HG02970 (cell line): ENCODE measurements around the gene CCNT2.
"Not testable (repeated sequence)": the region's sequence is repeated elsewhere in the genome, so short reads cannot be mapped to it uniquely, and the experiment has no call there.

ENCODE experiments used
- ATAC-seq: cut with Tn5 transposase; IDR thresholded peaks from one replicate; pipeline ENCODE4 v1.9.1; 2021; ENCODE audit warnings: mild to moderate bottlenecking, moderate library complexity, moderate number of reproducible peaks; ENCODE audit not compliant: unreplicated experiment, low FRiP score

Gene CCNT2

GRCh38 chr2:134918526-134919340 is at the start of gene CCNT2:
TSS of gene CCNT2 (plus strand) at chr2:134918822. CDS start at chr2:134918855, 33 bp downstream.
- peak; percentile 84 for ATAC-seq

DNA sequence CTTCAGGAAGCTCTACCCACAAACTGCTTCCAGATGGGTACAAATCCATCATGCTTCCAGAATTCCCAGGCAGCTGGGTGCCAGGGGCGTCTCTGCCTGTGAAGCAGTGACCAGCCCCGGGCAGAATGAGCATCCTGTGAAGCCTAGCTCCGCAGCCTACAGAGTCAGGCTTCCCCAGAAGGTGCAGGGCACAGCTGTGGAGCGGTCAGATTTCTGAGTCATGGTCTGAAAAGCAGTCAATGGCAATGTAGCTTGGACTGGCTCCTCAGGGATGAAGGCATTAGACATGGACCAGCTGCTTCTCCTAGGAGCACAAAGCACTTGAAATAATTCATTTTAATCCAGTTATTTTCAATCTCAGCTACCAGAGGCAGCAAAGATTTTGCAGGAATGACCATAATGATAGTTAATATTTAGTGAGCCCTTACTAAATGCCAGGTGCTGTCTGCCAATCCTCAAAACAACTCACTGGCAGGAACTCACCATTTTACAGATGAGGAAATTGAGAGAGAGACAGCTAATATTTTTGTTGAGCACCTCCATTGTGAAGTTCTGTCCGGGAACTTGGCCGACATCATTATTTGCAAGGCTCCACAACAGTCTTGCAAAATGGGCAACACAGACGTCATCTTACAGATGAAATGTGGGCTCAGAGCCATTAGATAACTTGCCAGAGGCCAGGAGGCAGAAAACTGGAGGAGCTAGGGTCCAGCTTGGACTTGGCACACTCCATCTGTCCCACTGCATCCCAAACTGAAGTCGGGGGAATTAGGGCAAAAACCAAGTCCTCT is 48.5 kb upstream of the CCNT2 start:
- ATAC-seq = no peak

- no peak for ATAC-seq
Measured at GRCh38 chr2:134873152-134873551, 45.5 kb upstream of the CCNT2 start.

GRCh38 chr2:134875309-134875708 is 43.3 kb upstream of the CCNT2 start:
- no peak for ATAC-seq

- ATAC-seq = no peak
Measured at GRCh38 chr2:134882773-134883172, 35.8 kb upstream of the CCNT2 start.

- no peak for ATAC-seq
Measured at GRCh38 chr2:134883552-134884293, 34.9 kb upstream of the CCNT2 start.

DNA sequence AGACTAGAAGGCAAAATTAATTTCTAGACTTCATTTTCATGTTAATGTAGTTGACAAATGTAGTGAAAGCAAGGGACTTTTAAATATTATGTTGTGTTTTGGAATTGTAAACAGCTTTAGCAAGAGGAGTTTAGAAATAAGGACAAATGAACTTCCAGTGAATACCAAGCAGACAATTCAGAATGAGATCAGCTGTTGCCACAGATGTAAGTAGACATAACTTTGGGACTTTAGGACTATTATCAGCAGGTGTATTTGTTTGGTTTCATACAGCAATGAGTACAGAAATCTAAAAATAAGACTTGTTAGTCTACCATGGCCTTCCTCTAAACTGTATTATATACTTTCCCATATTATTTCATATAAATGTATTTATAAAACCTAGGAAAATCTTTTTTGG is 34.2 kb upstream of the CCNT2 start:
- no peak for ATAC-seq

DNA sequence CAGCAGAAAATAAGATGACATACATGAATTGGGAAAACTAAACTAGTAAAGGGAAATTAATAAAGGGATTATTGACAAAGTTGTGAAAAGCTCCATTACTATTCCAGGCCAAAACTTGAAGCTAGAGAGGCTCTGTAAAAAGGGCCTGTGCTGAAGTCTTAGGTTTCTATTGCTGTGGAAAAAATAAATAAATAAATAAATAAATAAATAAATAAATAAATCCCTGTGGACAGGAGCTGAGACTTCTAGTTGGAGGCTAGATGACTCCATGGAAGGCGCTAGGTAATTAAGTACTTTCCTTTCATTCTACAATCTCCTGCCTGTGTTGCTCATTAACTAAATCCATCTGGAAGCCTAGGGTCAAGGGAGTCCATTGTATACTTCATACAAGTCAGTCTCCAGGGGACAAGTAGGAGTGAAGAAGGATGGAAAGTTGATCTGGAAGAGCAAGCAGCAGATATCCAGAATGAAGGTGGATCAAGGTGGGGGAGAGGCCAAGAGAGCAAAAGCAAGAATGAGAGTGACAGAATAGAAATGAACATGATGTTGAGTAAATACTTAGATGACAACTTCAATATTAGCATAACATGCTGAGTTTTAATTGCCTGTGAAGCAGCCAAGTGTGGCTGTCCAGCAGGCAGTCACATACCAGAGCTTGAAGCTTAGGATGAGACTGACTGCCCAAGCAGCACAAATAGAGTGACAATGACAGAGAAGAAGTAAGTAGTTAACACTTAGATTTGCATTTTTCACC is 26.2 kb upstream of the CCNT2 start:
- ATAC-seq = no peak

- ATAC-seq = no peak
Measured at GRCh38 chr2:134897932-134898331, 20.7 kb upstream of the CCNT2 start.

- no peak for ATAC-seq
Measured at GRCh38 chr2:134899204-134899603, 19.4 kb upstream of the CCNT2 start.

GRCh38 chr2:134900151-134900550 is 18.5 kb upstream of the CCNT2 start:
- no peak for ATAC-seq

GRCh38 chr2:134903701-134904100 is 14.9 kb upstream of the CCNT2 start:
- not testable (repeated sequence) for ATAC-seq

GRCh38 chr2:134905168-134905567 is 13.5 kb upstream of the CCNT2 start:
- ATAC-seq = no peak

DNA sequence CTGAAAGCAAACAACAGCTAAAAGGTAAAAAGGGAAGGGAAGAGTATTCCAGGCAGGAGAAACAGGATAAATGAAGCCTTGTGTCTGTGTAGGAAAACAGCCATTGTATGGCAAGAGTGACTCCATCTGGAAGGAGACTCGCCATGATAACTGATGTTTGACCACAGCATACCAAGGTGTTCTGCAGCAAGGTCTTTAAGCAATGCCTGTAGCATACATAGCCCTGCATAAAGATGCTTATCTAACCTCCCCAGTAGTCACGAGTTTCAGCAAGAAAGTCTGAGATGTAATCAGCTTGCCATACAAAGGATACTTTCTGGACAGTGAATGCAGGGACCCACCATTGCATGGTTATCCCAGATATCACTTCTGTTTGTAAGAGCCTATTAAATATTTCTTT is 11.9 kb upstream of the CCNT2 start:
- ATAC-seq = no peak

DNA sequence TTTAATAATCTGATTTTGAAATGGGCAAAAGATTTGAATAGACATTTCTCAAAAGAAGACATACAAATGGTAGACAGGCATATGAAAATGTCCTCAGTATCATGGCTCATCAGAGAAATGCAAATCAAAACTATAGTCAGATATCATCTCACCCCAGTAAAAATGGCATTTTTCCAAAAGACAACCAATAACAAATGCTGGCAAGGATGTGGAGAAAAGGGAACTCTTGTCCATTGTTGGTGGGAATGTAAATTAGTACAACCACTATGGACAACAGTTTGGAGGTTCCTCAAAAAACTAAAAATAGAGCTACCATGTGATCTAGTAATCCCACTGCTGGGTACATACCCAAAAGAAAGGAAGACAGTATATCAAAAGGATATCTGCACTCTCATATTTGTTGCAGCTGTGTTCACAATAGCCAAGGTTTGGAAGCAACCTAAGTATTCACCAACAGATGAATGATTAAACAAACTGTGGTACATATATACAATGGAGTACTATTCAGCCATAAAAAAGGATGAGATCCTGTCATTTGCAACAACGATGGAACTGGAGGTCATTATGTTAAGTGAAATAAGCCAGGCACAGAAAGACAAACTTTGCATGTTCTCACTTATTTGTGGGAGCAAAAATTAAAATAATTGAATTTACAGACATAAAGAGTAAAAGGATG is 11.0 kb upstream of the CCNT2 start:
- not testable (repeated sequence) for ATAC-seq

GRCh38 chr2:134910763-134911399 is 7.7 kb upstream of the CCNT2 start:
- ATAC-seq = no peak

- no peak for ATAC-seq
Measured at GRCh38 chr2:134911400-134911785, 7.2 kb upstream of the CCNT2 start.

DNA sequence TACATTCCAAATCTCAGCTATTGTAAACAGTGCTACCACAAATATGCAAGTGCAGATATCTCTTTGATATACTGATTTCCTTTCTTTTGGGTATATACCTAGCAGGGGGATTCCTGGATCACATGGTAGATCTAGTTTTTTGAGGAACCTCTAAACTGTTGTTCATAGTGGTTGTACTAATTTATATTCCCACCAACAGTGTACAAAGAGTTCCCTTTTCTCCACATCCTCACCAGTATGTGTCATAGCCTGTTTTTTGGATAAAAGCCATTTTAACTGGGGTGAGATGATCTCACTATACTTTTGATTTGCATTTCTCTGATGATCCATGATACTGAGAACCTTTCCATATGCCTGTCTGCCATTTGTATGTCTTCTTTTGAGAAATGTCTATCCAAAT is 6.3 kb upstream of the CCNT2 start:
- no peak for ATAC-seq

DNA sequence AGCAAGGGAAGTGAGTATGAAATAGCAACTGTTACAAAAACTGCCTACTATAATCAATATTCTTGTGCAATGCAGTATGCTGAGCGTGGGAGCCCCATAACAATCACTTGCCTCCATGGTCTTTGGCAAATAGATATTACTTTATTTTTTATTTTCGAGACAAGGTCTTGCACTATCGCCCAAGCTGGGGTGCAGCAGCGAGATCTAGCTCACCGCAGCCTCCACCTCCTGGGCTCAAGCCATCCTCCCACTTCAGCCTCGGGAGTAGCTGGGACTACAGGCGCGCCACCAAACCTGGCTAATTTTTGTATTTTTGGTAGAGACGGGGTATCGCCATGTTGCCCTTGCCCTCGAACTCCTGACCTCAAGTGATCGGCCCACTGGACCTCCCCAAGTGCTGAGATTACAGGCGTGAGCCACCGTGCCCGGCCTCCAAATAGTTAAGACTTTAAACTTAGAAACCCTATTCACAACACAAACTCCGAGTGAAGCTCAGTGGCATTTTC is 1.2 kb upstream of the CCNT2 start:
- no peak for ATAC-seq
